ENCODE results near the gene SMC1A. TPM values are rescaled to one million over a fixed set of nuclear protein-coding genes. Genes with fewer than 3 reads are reported as not detected.

SMC1A gene
- total RNA-seq, 1 donor from 2014 or later, result 50.6 TPM

DNA sequence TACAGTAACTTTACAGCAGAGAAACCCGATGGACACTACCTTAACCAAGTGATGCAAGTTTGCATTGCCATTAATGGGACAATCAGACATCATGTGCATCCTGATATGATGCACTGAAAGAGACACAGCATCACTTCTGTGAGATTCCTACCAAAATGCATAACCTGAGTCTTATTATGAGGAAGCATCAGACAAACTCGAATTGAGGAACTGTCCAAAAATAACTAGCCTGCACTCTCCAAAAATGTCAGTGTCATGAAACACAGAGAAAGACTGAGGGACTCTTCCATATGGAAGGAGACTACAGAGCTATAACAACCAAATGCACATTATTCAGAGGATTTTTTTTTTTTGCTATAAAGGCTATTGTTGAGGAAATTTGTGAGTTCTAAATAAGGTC lies 74.5 kb downstream of the SMC1A start:
- no peak for DNase-seq (ENCODE audit: low spot score)

DNA sequence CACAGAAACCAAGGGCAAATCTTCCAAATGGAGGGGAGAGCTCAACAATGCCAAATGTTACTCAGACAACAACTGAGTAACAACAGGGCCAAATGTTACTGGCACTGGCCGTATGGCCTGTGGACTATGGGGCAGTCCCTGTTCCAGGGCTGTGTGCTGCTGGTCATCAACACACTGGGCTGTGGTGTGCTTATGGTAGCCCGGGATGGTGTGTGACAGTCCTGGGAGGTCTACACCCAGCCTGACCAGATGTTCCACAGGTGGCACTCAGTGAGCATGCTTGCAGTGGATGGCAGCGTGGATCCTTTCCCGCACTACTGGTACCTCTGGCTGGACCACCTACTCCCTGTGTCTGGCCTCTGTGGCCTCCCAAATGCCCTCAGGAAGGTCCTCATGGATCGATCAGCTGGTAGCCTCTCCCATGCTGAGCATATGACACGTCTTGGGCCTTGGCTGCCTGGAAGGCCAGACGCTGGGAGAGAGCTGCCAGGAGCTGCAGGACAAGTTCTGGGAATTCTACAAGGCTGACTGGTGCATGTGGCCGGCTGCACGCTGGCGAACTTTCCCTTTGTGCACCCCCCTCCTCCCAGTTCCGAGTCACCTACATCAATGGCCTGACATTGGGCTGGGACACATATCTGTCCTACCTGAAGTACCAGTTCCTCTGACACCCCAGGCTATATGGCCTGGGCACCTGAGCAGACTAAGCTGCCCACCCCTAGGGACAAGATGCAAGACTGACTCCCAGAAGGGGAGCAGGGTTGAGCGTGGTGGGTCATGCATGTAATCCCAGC lies 81.4 kb downstream of the SMC1A start:
- DNase-seq (ENCODE audit: low spot score), result no peak

DNA sequence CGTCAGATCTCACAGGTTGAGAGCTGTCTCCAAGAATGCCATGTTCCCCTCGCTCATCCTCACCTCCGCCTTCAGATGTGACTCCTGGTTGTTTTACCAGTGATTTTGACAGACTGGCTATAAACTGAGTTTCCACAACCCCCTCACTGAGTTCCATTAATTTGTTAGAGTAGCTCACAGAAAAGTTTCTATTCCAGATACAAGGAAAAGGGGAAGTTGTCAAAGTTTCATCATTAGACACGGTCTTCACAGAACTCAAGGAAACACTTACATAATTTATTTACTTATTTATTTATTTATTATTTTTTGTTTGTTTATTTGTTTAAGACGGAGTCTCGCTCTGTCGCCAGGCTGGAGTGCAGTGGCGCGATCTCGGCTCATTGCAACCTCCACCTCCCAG lies 85.4 kb downstream of the SMC1A start:
- DNase-seq (ENCODE audit: low spot score), result no peak

DNA sequence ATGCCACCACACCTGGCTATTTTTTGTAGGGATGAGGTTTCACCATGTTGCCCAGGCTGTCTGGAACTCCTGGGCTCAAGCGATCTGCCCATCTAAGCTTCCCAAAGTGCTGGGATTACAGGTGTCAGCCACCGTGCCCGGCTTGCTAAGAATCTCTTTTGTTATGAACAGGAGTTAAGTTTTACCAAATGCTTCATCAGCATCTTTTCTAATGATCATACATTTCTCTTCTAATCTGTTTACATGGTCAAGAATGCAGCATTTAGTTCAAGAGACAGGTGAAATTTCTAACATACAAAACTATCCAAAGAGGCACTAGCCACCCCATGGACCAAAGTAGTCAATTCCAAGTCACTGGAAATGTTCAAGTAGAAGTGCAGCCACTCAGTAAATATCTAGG lies 88.6 kb downstream of the SMC1A start:
- DNase-seq (ENCODE audit: low spot score), result no peak

DNA sequence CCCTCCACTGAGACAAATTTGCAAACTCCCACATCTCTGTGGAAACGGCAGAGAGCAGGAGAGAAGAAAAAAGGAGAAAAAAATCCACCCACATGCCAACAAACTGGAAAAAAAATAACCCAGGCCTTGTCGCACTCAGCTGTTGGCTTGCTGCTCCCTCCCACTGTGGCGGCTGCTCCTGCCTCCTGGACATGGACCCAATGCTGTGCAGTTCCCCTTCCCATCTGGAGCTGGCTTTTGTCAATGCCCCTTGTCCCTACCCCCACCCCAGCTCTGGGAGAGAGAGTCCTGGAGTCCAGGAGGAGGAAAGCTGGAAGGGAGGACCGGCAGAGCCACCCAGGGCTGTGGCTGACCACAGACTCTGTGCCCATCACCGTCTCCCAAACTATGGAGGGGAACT lies 90.2 kb downstream of the SMC1A start:
- no peak for DNase-seq (ENCODE audit: low spot score)

DNA sequence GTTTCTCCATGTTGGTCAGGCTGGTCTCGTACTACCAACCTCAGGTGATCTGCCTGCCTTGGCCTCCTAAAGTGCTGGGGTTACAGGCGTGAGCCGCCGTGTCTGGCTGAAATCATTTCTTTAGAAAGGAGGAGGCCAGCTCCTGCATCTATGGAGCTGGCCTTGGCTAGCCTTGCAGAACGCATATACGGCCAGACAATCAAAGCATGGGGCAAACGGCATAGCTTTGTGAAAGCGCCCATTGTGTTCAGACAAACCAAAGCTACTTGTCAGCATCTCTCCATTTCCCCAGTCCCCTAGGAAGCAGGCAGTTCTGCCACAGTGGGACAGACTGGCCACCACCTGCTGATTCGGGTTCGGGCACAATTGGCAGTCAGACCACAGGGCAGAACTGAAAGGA lies 92.1 kb downstream of the SMC1A start:
- no peak for DNase-seq (ENCODE audit: low spot score)

DNA sequence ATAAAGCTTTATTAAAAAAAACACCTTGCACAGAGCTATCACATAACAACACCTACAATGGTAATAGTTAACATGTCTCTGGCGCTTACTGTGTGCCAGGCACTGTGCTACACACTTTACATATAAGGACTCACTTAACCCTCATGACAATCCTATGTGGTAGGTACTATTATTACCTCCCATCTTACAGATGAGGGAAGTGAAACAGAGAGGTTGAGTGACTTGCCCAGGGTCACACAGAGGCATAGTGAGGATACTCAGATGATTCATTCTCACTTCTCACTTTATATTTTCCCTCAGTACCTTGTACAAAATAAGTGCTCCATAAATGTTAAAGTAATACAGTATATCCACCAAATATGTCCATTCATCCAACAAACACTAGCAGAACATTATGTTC lies 97.7 kb downstream of the SMC1A start:
- DNase-seq (ENCODE audit: low spot score), result no peak

Small RNAs within 50 kb of the gene (microRNA-seq; reads per million reads assigned to microRNA genes)
- gene MIR6857 (ENCODE audit: borderline number of aligned reads), result not detected

Other genes starting within 250 kb of the SMC1A start
- 77.6 TPM for gene KDM5C, start 197.4 kb downstream of the SMC1A start, total RNA-seq
- 15.4 TPM for gene IQSEC2, start 141.1 kb downstream of the SMC1A start, total RNA-seq
- 0.22 TPM for gene RIBC1, start 219 bp upstream of the SMC1A start, total RNA-seq
- gene HSD17B10, start 11.7 kb upstream of the SMC1A start, total RNA-seq, result 77.7 TPM